BLaER1 (cell line): ENCODE measurements around the gene C1QTNF1.

Experiments
- H3K27ac ChIP-seq: shearing (Covaris generic); formaldehyde crosslinking; 2 replicates; pipeline ENCODE4 v1.8.1; 2022
- H3K27me3 ChIP-seq: shearing (Covaris generic); formaldehyde crosslinking; 2 replicates; pipeline ENCODE4 v1.8.1; 2022
- H3K36me3 ChIP-seq: shearing (Covaris generic); formaldehyde crosslinking; 2 replicates; pipeline ENCODE4 v1.8.1; 2022
- H3K4me1 ChIP-seq: shearing (Covaris generic); formaldehyde crosslinking; 2 replicates; pipeline ENCODE4 v1.8.1; 2022
- H3K4me2 ChIP-seq: shearing (Covaris generic); formaldehyde crosslinking; 2 replicates; pipeline ENCODE4 v1.8.1; 2022
- H3K4me3 ChIP-seq: shearing (Covaris generic); formaldehyde crosslinking; 2 replicates; pipeline ENCODE4 v1.8.1; 2022
- H3K9ac ChIP-seq: shearing (Covaris generic); formaldehyde crosslinking; 2 replicates; pipeline ENCODE4 v1.8.1; 2022
- H3K9me3 ChIP-seq: shearing (Covaris generic); formaldehyde crosslinking; 2 replicates; pipeline ENCODE4 v1.8.1; 2022
- H4K20me1 ChIP-seq: shearing (Covaris generic); formaldehyde crosslinking; 2 replicates; pipeline ENCODE4 v1.8.1; 2022
- Cebpa-rat ChIP-seq: shearing (Covaris generic); IDR thresholded peaks from 2 replicates; pipeline ENCODE4 v1.8.1; 2022

C1QTNF1 gene

DNA sequence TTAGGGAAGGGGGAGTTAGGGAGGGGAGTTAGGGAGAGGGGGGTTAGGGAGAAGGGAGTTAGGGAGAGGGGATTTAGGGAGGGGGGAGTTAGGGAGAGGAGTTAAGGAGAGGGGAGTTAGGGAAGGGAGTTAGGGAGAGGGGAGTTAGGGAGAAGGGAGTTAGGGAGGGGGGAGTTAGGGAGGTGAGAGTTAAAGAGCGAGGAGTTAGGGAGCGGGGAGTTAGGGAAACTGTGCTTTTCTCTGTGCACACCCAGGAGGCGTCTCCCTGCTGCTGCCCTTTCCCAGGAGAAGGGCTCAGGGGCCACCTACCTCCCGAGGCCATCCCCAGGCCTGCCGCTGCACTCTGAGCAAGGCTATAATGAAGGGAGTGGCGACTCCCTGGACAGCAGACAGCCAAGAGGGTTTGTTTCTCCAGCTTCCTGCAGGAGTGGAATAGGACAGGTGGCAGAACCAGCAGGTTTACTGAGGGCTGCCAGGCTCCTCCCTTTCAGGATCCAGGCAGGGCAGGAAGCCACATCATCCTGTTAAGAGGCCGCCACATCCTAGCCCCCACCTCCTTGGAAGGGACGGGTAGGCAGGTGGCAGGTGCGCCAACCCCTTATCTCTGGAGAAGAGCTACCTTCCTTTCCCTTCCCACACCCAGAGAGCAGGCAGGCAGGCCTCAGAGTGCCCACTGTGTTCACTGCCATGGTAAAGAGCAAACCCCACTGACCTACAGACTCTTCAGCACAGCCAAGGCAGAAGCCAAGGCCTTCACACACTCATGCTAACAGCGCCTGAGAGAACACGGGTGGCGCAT, 18.7 kb upstream of the C1QTNF1 start:
- Histone ChIP-seq H3K4me3 (no peak overlapping the region; the same call in 1 of the 2 replicates), H3K27ac (peak overlapping the region; percentile 63), H3K9ac (peak overlapping the region; percentile 56), H4K20me1 (peaks cover 77% of the 10 kb centered on the region), H3K4me2 (peak overlapping the region; percentile 97), H3K27me3 (no peaks in the 10 kb centered on the region), H3K9me3 (no peaks in the 10 kb centered on the region), H3K36me3 (peaks cover 45% of the 10 kb centered on the region), H3K4me1 (peaks cover 45% of the 10 kb centered on the region)
- no peak for TF ChIP-seq Cebpa-rat

DNA sequence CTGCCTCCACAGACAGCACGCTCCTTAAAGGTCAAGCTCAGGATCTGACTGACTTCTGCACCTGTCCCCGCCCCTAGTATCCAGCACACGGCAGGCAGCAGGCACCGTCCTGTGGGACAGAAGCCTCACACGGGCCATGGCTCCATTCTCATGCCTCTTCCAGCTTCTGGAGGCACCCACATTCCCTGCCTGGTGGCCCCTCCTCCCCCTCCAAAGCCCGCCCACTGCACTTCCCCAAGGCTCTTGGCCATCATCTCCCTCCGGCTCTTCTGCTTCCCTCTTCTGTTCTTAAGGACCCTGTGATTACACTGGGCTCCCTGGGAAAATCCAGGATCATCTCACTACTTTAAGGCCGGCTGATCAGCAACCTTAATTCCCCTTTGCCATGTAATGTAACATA, 17.9 kb upstream of the C1QTNF1 start:
- no peaks in the 10 kb centered on the region for H3K27me3 ChIP-seq
- H3K4me3 ChIP-seq: no peak overlapping the region; the same call in 1 of the 2 replicates
- peaks cover 38% of the 10 kb centered on the region for H3K36me3 ChIP-seq
- peak overlapping the region; percentile 63 for H3K27ac ChIP-seq
- H3K4me1 ChIP-seq: peaks cover 51% of the 10 kb centered on the region
- H3K9me3 ChIP-seq: no peaks in the 10 kb centered on the region
- peak overlapping the region; percentile 97 for H3K4me2 ChIP-seq
- no peak for TF ChIP-seq Cebpa-rat
- H3K9ac ChIP-seq: peak overlapping the region; percentile 56
- H4K20me1 ChIP-seq: peaks cover 69% of the 10 kb centered on the region

DNA sequence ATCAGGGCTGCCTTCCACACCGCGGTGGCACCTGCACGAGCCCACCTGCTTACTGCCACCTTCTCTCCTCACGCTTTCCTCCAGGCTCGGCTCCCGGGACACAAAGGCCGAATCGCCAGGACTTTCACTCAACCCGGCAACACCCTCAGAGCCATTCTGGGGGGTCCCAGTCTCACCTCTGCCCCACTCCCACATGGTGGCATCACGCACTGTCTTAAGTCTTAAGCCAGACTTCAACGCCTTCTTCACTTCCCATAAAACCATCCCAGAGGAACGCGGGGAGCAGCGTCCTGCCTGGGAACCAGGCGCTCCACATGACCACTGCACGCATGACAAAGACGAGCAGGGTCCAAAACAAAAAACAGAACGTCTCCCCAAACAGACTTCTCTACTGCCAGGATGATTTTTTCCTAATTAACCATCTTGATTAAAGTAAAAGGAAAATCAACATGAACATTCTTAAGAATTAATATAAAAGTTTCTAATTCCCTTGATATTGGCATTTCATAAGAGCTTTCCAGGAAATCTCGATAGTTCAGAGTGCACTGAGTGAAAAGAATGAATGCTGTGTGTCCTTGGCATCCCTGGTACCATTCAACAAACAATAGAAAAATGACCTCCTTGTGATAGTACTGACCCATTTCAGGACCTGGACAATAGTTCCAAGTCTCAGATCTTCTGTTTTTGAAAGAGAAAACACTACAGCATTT, 17.0 kb upstream of the C1QTNF1 start:
- H3K36me3 ChIP-seq: peaks cover 35% of the 10 kb centered on the region
- H3K4me3 ChIP-seq: no peak overlapping the region
- H3K27ac ChIP-seq: no peak overlapping the region
- TF ChIP-seq Cebpa-rat: no peak
- no peaks in the 10 kb centered on the region for H3K9me3 ChIP-seq
- peaks cover 60% of the 10 kb centered on the region for H4K20me1 ChIP-seq
- H3K4me1 ChIP-seq: peaks cover 51% of the 10 kb centered on the region
- H3K4me2 ChIP-seq: peak overlapping the region; percentile 97
- H3K27me3 ChIP-seq: no peaks in the 10 kb centered on the region
- H3K9ac ChIP-seq: peak overlapping the region; percentile 12; the same call in 1 of the 2 replicates

DNA sequence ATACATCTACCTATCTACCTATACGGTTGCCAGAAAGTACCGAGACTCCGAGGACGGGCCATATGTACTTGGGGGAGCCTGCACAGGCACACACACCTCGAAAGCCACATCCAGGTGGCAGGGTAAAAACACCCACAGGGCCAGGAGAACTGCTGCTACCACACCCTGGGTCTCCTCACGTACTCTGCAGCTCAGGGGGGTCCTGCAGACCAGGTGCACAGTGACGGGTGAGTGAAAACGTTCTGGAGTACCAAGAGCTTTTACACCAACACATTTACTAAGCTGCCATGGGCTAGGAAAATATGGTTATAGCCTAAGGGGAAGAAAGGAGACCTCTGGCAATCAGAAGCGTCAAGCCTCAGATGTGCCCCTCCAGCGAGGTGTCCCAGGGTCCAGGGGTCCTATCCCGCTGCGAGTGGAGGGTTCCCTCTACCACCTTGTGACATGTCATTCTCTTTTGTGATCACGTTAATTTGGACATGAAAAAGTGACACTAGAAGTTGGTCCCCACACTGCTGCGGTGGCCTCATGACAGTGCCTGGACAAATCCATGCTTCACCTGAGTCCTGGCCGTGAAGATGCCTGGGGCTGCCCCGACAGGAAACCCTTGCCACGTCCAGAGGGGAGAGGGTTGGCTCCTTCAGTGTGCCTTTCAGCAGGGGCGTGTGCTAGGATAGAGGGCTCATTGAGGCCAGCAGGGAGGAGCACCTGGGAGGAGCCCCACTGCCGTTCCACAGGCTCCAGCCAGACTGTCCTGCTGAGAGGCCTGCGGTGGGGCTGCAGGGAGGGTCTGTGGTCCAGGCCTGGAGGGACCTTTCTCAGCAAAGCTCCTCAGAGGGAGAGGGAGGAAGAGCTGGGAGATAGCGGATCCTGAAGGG, 16.2 kb upstream of the C1QTNF1 start:
- no peak overlapping the region; the same call in 1 of the 2 replicates for H3K27ac ChIP-seq
- H3K9ac ChIP-seq: peak overlapping the region; percentile 94
- peaks cover 27% of the 10 kb centered on the region for H3K36me3 ChIP-seq
- H3K4me3 ChIP-seq: no peak overlapping the region
- peaks cover 52% of the 10 kb centered on the region for H4K20me1 ChIP-seq
- peaks cover 6% of the 10 kb centered on the region; the same call in 1 of the 2 replicates for H3K9me3 ChIP-seq
- peaks cover 51% of the 10 kb centered on the region for H3K4me1 ChIP-seq
- peak overlapping the region; percentile 97 for H3K4me2 ChIP-seq
- H3K27me3 ChIP-seq: no peaks in the 10 kb centered on the region
- TF ChIP-seq Cebpa-rat: no peak

DNA sequence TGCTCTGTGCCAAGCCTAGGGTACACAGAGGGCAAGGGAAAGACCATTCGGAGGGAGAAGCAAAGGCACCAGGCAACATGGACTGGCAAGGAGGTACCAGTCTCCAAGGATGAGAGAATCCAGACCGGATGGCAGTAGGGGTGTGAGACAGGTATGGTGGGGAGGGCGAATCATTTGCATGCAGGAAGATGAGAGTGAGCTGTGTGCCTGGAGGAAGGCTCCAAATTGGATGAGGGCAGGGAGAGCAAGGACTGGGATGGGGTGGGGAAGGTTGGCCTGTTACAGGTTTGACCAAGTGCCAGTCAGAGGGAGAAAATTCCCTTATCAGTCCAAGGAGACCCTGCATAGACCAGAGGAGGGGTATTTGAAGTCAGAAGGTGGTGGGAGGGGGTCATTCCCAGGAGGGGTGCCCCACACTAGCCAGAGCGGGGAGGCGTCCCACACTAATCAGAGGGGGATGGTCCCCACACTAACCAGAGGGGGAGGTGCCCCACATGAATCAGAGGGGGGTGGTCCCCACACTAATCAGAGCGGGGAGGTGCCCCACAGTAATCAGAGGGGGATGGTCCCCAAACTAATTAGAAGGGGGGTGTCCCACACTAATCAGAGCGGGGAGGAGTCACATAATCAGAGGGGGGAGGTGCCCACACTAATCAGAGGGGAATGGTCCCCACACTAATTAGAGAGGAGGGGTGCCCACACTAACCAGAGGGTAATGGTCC, 15.1 kb upstream of the C1QTNF1 start:
- peaks cover 43% of the 10 kb centered on the region for H4K20me1 ChIP-seq
- no peaks in the 10 kb centered on the region for H3K27me3 ChIP-seq
- H3K4me1 ChIP-seq: peaks cover 51% of the 10 kb centered on the region
- peak overlapping the region; percentile 93 for H3K4me3 ChIP-seq
- peak overlapping the region; percentile 94 for H3K27ac ChIP-seq
- H3K4me2 ChIP-seq: peak overlapping the region; percentile 97
- H3K9ac ChIP-seq: peak overlapping the region; percentile 94
- peaks cover 19% of the 10 kb centered on the region; the same call in 1 of the 2 replicates for H3K36me3 ChIP-seq
- no peak for TF ChIP-seq Cebpa-rat
- peaks cover 17% of the 10 kb centered on the region for H3K9me3 ChIP-seq

DNA sequence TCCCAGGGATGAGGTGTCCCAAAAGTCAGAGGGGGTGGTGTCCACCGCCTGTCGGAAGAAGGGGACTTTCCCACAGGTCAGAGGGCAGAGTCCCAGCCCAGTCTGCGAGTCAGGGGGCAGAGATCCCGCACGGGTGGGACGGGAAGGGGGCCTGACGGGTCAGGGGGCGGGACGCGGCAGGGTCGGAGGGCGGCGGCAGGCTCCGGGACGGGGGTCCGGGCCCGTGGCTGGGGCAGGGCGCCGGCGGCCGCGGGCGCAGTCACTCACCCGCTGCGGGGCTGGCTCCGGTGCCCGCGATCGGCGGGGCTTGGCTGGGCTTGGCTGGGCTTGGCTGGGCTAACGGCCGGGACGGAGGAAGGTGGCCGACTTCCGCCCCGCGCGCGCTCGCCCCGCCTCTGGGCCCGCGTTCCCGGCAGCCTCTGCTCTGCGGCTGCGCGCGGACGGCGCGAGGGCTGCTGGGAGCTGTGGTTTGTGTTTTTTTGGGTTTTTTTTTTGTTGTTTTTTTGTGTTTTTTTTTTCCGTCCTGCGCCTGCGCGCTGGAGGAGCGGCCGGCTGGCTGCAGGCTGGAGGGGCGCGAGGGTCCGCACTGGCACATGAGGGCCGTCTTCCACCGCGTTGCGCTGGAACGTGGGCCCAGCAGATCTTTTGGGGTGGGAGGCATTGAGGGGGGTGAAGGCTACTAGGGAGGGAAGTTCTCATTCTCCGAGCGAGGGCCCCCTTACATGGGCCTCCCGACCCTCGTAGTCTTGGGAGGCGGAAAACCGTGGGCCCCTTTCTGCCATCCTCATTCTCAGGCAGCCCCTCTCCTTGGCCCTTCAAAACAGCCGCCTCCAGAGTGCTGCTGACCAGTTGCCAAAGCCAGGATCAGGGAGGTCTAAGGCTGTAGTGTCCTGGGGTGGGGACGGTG, 14.3 kb upstream of the C1QTNF1 start, which contains the start of gene CANT1:
TSS of gene CANT1 (minus strand) at position 368 of the 907 bp plus-strand sequence. CDS start 12,142 bp downstream, outside the sequence.
- no peaks in the 10 kb centered on the region for H3K27me3 ChIP-seq
- H3K4me3 ChIP-seq: peak within 1 kb of the TSS; percentile 93
- peaks cover 22% of the 10 kb centered on the region for H3K9me3 ChIP-seq
- peak within 1 kb of the TSS; percentile 94 for H3K9ac ChIP-seq
- peaks cover 51% of the 10 kb centered on the region for H3K4me1 ChIP-seq
- H3K27ac ChIP-seq: peak within 1 kb of the TSS; percentile 94
- H4K20me1 ChIP-seq: peaks cover 43% of the 10 kb centered on the region
- H3K36me3 ChIP-seq: peaks cover 19% of the 10 kb centered on the region; the same call in 1 of the 2 replicates
- H3K4me2 ChIP-seq: peak within 1 kb of the TSS; percentile 97
- no peak for TF ChIP-seq Cebpa-rat

DNA sequence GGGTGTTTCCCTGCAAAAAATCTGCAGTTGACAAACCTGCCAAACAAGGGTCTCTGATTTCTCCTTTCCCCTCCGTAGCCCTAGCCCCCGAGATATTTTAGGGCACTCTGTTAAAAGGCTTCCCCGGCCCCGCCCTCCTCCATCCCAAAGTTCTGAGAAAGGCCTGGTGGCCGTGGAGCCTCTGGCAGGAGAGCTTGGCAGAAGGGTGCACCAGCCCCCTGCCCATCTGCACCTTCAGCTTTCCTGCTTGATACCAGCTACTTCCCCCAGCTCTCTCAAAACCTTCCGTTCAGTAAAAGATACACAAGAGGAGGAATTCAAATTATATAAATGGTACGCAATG, 13.7 kb upstream of the C1QTNF1 start:
- peaks cover 48% of the 10 kb centered on the region for H3K4me1 ChIP-seq

More for the DNA sequence above, 13.7 kb upstream of the C1QTNF1 start:
- peak overlapping the region; percentile 93 for H3K4me3 ChIP-seq
- peaks cover 25% of the 10 kb centered on the region for H3K9me3 ChIP-seq
- peak overlapping the region; percentile 94 for H3K27ac ChIP-seq
- H3K36me3 ChIP-seq: peaks cover 19% of the 10 kb centered on the region; the same call in 1 of the 2 replicates
- no peaks in the 10 kb centered on the region for H3K27me3 ChIP-seq
- H4K20me1 ChIP-seq: peaks cover 40% of the 10 kb centered on the region
- peak overlapping the region; percentile 94 for H3K9ac ChIP-seq
- peak overlapping the region; percentile 97 for H3K4me2 ChIP-seq
- no peak for TF ChIP-seq Cebpa-rat
